ENCODE data around the gene GSE1. TPM values are rescaled to one million over a fixed set of nuclear protein-coding genes. Genes with fewer than 3 reads are reported as not detected.

Gene GSE1
- total RNA-seq, 2 experiments from 2014 or later = 29.6 to 30.0 TPM

GRCh38 chr16:85717393-85718152 is 104.5 kb downstream of the GSE1 start:
- CTCF ChIA-PET = interaction anchor here (0.7 to 4.1 kb wide), 15 partner anchors 8 to 383 kb away, joined by 3 to 16 read pairs (median 4); partner anchors contain the start of gene GINS2
- POLR2A ChIA-PET = no interaction called here

- POLR2A ChIA-PET = no interaction called here
- CTCF ChIA-PET = interaction anchor here (0.7 to 4.1 kb wide), 10 partner anchors 9 to 297 kb away, joined by 3 to 16 read pairs (median 4); no protein-coding TSS in a partner anchor
Measured at GRCh38 chr16:85718153-85718477, 105.0 kb downstream of the GSE1 start.

GRCh38 chr16:85718682-85719081 is 105.6 kb downstream of the GSE1 start:
- ChIA-PET CTCF (interaction anchor here (1.0 to 4.1 kb wide), 3 partner anchors 18 to 298 kb away, joined by 3 to 16 read pairs (median 3); no protein-coding TSS in a partner anchor), POLR2A (no interaction called here)

- POLR2A ChIA-PET = no interaction called here
- CTCF ChIA-PET = interaction anchor here (1.0 to 1.4 kb wide), 4 partner anchors 10 to 62 kb away, joined by 3 to 5 read pairs (median 3); no protein-coding TSS in a partner anchor
Measured at GRCh38 chr16:85719605-85720301, 106.6 kb downstream of the GSE1 start.

GRCh38 chr16:85720302-85720637 is 107.1 kb downstream of the GSE1 start:
- CTCF ChIA-PET = interaction anchor here (1.0 to 1.4 kb wide), 3 partner anchors 10 to 63 kb away, joined by 3 to 5 read pairs (median 3); no protein-coding TSS in a partner anchor
- POLR2A ChIA-PET = no interaction called here

GRCh38 chr16:85722128-85722893 is 109.2 kb downstream of the GSE1 start:
- CTCF ChIA-PET = interaction anchor here (0.7 to 1.2 kb wide), 2 partner anchors 9 to 63 kb away, joined by 3 read pairs; no protein-coding TSS in a partner anchor
- POLR2A ChIA-PET = no interaction called here

- ChIA-PET CTCF (no interaction called here), POLR2A (no interaction called here)
Measured at GRCh38 chr16:85724126-85724879, 111.2 kb downstream of the GSE1 start.

- CTCF ChIA-PET = no interaction called here
- POLR2A ChIA-PET = no interaction called here
Measured at GRCh38 chr16:85724936-85725335, 111.8 kb downstream of the GSE1 start.

Other genes starting within 250 kb of the GSE1 start
- gene GINS2, start 75.6 kb downstream of the GSE1 start, total RNA-seq = 10 to 100 TPM; 75.6 to 79.0 TPM
- gene C16orf74, start 137.8 kb downstream of the GSE1 start, total RNA-seq = under 1 TPM in 1 of 2 experiments, not detected in 1; 0.34 TPM
- 10 to 100 TPM; 47.3 to 50.7 TPM for gene EMC8, start 186.2 kb downstream of the GSE1 start, total RNA-seq
- 100 to 1,000 TPM; 451 to 479 TPM for gene COX4I1, start 186.4 kb downstream of the GSE1 start, total RNA-seq

Measured in activated CD8-positive, alpha-beta memory T cell treated with anti-CD3 and anti-CD28 coated beads for 36 hours (primary cell).